Ammon's horn (tissue), 1 donor: ENCODE data around the gene PLAA.

Source experiments
- DNase-seq: peaks from one replicate; pipeline ENCODE4 v3.0.0-alpha.2; 2016; ENCODE audit warnings: low spot score

The PLAA gene

GRCh38 chr9:26946753-26947727 lies at the start of gene PLAA:
Gene PLAA, minus strand, starts transcription at chr9:26947242. Its CDS starts 197 bp downstream, at chr9:26947045.
- DNase-seq, result peak; percentile 96

- DNase-seq, result no peak
These were observed 48.8 kb upstream of the PLAA start for GRCh38 chr9:26995810-26996209.

- no peak for DNase-seq
These were observed 36.3 kb upstream of the PLAA start for GRCh38 chr9:26983340-26983739.

GRCh38 chr9:26975728-26976707 lies 29.0 kb upstream of the PLAA start:
- peak; percentile 21 for DNase-seq

GRCh38 chr9:26974927-26975326 lies 27.9 kb upstream of the PLAA start:
- DNase-seq, result no peak

GRCh38 chr9:26973989-26974388 lies 26.9 kb upstream of the PLAA start:
- no peak for DNase-seq

- DNase-seq, result no peak
These were observed 24.7 kb upstream of the PLAA start for GRCh38 chr9:26971721-26972120.

GRCh38 chr9:26956860-26957233 lies 9.8 kb upstream of the PLAA start:
- no peak for DNase-seq

GRCh38 chr9:26955921-26956859 lies 9.1 kb upstream of the PLAA start, which contains the start of gene IFT74:
Gene IFT74, plus strand, starts transcription at chr9:26956412. Its CDS starts 5,556 bp downstream, at chr9:26961968.
- peak; percentile 99 for DNase-seq

GRCh38 chr9:26955222-26955903 lies 8.3 kb upstream of the PLAA start:
- DNase-seq, result peak; percentile 59

- peak; percentile 17 for DNase-seq
These were observed 7.0 kb upstream of the PLAA start for GRCh38 chr9:26954050-26954508.

- DNase-seq, result no peak
These were observed 4.8 kb upstream of the PLAA start for GRCh38 chr9:26951794-26952193.

GRCh38 chr9:26950521-26950920 lies 3.5 kb upstream of the PLAA start:
- no peak for DNase-seq

- DNase-seq, result no peak
These were observed 2.6 kb upstream of the PLAA start for GRCh38 chr9:26949637-26950069.

- no peak for DNase-seq
These were observed 694 bp upstream of the PLAA start for GRCh38 chr9:26947736-26948135.

GRCh38 chr9:26945591-26945990 lies 1.5 kb downstream of the PLAA start:
- DNase-seq, result no peak

GRCh38 chr9:26940779-26941178 lies 6.3 kb downstream of the PLAA start:
- no peak for DNase-seq

- DNase-seq, result no peak
These were observed 6.9 kb downstream of the PLAA start for GRCh38 chr9:26939955-26940711.

GRCh38 chr9:26937816-26938371 lies 9.1 kb downstream of the PLAA start:
- no peak for DNase-seq
